B cell (primary cell): ENCODE measurements around the gene RAB2B. TPM values are rescaled to one million over a fixed set of nuclear protein-coding genes. Genes with fewer than 3 reads are reported as not detected.

ENCODE experiments used
- ATAC-seq: fragments of 200-7000 bp; cut with Tn5 transposase; one replicate; pipeline ENCODE4 v1.10.0; 2021; ENCODE audit warnings: low read depth, mild to moderate bottlenecking, moderate number of reproducible peaks, moderate library complexity
- CTCF ChIA-PET: fragments of 350-600 bp; sonication (Branson Sonifier 250); formaldehyde crosslinking; loops from one replicate; lab custom pipeline; 2021; ENCODE audit warnings: antibody characterized with exemption, inconsistent platforms; lab: Charles Lee
- POLR2A ChIA-PET: fragments of 350-600 bp; sonication (Branson Sonifier 250); formaldehyde crosslinking; loops from one replicate; lab custom pipeline; 2021; ENCODE audit warnings: antibody characterized with exemption; lab: Charles Lee
- DNase-seq: peaks from one replicate; pipeline ENCODE4 v3.0.0; 2013
- H2AFZ ChIP-seq: 2 replicates; pipeline ENCODE4 v1.6.1; 2012; ENCODE audit warnings: mild to moderate bottlenecking, low read depth, low read length; ENCODE audit not compliant: insufficient read depth, poor library complexity, severe bottlenecking
- H3K27ac ChIP-seq, 2 donors: 1 replicate in 1 of 2; 2 replicates in 1 of 2; pipeline ENCODE4 v1.5.1; 2012 to 2013; ENCODE audit warnings: low read length in 2 of 2, mild to moderate bottlenecking in 2 of 2, moderate library complexity in 1 of 2
- H3K27me3 ChIP-seq, 4 experiments: fragments of 200-600 bp in 1 of 4; sonication (generic) in 1 of 4; replicated peaks in 1 of 4; 1 replicate in 2 of 4; 2 replicates in 2 of 4; pipeline versions ENCODE4 v1.6.1 to v1.7.0; 2013 to 2016; ENCODE audit warnings: low read length in 3 of 4, mild to moderate bottlenecking in 2 of 4, mixed read lengths in 1 of 4, moderate library complexity in 1 of 4; ENCODE audit not compliant: insufficient read depth in 4 of 4, control insufficient read depth in 3 of 4; ENCODE audit errors: control extremely low read depth in 1 of 4
- H3K36me3 ChIP-seq, 2 experiments: replicated peaks in 1 of 2; 1 replicate in 1 of 2; 2 replicates in 1 of 2; pipeline versions ENCODE4 v1.6.1 to v1.7.1; 2013; ENCODE audit warnings: low read length in 1 of 2; ENCODE audit not compliant: insufficient read depth in 2 of 2, control insufficient read depth in 1 of 2; ENCODE audit errors: control extremely low read depth in 1 of 2, extremely low read depth in 1 of 2
- H3K4me1 ChIP-seq, 2 donors: fragments of 200-600 bp in 1 of 2; sonication (generic) in 1 of 2; 1 replicate in 1 of 2; 2 replicates in 1 of 2; pipeline versions ENCODE4 v1.5.1 to v1.6.1; 2013 to 2017; ENCODE audit warnings: low read length in 2 of 2; ENCODE audit not compliant: control insufficient read depth in 2 of 2, insufficient read depth in 2 of 2
- H3K4me2 ChIP-seq: replicated peaks from 2 replicates; pipeline ENCODE3; 2012; ENCODE audit warnings: mild to moderate bottlenecking, low read depth, low read length; ENCODE audit not compliant: poor library complexity, severe bottlenecking
- H3K4me3 ChIP-seq, 5 experiments: fragments of 200-600 bp in 1 of 5; sonication (generic) in 1 of 5; 1 replicate in 3 of 5; 2 replicates in 2 of 5; pipeline versions ENCODE4 v1.5.1 to v1.7.0; 2011 to 2016; ENCODE audit warnings: low read length in 4 of 5, mild to moderate bottlenecking in 4 of 5, low read depth in 2 of 5, control low read depth in 1 of 5, moderate library complexity in 1 of 5; ENCODE audit not compliant: insufficient read depth in 1 of 5; ENCODE audit errors: control extremely low read depth in 1 of 5, extremely low read depth in 1 of 5
- H3K79me2 ChIP-seq: fragments of 200-600 bp; sonication (generic); one replicate; pipeline ENCODE4 v1.6.0; 2016; ENCODE audit warnings: low read length; ENCODE audit not compliant: control insufficient read depth, insufficient read depth
- H3K9ac ChIP-seq: fragments of 200-600 bp; sonication (generic); 2 replicates; pipeline ENCODE4 v1.6.1; 2017; ENCODE audit warnings: mild to moderate bottlenecking, low read length, moderate library complexity
- H3K9me3 ChIP-seq, 3 donors: one replicate each; pipeline versions ENCODE4 v1.6.1 to v1.7.1; 2013; ENCODE audit warnings: low read length in 2 of 3; ENCODE audit not compliant: control insufficient read depth in 2 of 3, insufficient read depth in 1 of 3; ENCODE audit errors: control extremely low read depth in 1 of 3
- H4K20me1 ChIP-seq: 2 replicates; pipeline ENCODE4 v1.6.0; 2012; ENCODE audit warnings: mild to moderate bottlenecking, low read length; ENCODE audit not compliant: insufficient read depth, control insufficient read depth, poor library complexity, severe bottlenecking
- H3K27ac Mint-ChIP-seq: one replicate; pipeline ENCODE4 v1.8.0; 2021; ENCODE audit warnings: mixed read lengths
- H3K27me3 Mint-ChIP-seq: one replicate; pipeline ENCODE4 v1.8.0; 2021; ENCODE audit warnings: mixed read lengths
- H3K4me1 Mint-ChIP-seq: one replicate; pipeline ENCODE4 v1.8.0; 2021; ENCODE audit warnings: mixed read lengths
- H3K4me3 Mint-ChIP-seq: one replicate; pipeline ENCODE4 v1.8.0; 2021; ENCODE audit warnings: mixed read lengths
- H3K9me3 Mint-ChIP-seq: one replicate; pipeline ENCODE4 v1.8.0; 2022; ENCODE audit warnings: mixed read lengths; ENCODE audit not compliant: insufficient read depth
- EZH2 ChIP-seq: IDR thresholded peaks from 2 replicates; pipeline ENCODE4 v1.6.1; 2012; ENCODE audit warnings: borderline replicate concordance, low read depth, mild to moderate bottlenecking, moderate library complexity, low read length; ENCODE audit not compliant: insufficient read depth, poor library complexity, severe bottlenecking
- WGBS: methylation state at CpG from one replicate; pipeline ENCODE4 v1.1.5; 2013; ENCODE audit warnings: missing lambda C conversion rate; ENCODE audit not compliant: insufficient coverage; 5-methylcytosine and 5-hydroxymethylcytosine counted together
- intact Hi-C: fragments of 100-400 bp; cut with micrococcal nuclease; formaldehyde crosslinking; loops from one replicate; pipeline ENCODE4 v1.10.0; 2022
- polyA plus RNA-seq: library from polyadenylated mRNA; depleted of rRNA; stranded (reverse); fragments of >200 nt; gene quantifications from 2 replicates; pipeline ENCODE4 v1.2.3, GENCODE V29; 2012
- total RNA-seq, 2 donors: library from RNA; stranded (reverse); fragments of 120-200 nt in 1 of 2; gene quantifications; 1 replicate in 1 of 2; 2 replicates in 1 of 2; pipeline versions ENCODE4 v1.2.3 to v1.2.4, GENCODE V29; 2013 to 2022
- TF ChIP-seq, protein P1 (sequence below): fragments of 200-600 bp; IDR thresholded peaks from one replicate; pipeline ENCODE4 v1.8.0; 2022; ENCODE audit warnings: antibody characterized with exemption, mild to moderate bottlenecking

Gene RAB2B
- total and polyA plus RNA-seq, 2 donors (not counting 1 experiment from before 2014, with no cell fraction given) = 13.3 to 46.5 TPM

DNA sequence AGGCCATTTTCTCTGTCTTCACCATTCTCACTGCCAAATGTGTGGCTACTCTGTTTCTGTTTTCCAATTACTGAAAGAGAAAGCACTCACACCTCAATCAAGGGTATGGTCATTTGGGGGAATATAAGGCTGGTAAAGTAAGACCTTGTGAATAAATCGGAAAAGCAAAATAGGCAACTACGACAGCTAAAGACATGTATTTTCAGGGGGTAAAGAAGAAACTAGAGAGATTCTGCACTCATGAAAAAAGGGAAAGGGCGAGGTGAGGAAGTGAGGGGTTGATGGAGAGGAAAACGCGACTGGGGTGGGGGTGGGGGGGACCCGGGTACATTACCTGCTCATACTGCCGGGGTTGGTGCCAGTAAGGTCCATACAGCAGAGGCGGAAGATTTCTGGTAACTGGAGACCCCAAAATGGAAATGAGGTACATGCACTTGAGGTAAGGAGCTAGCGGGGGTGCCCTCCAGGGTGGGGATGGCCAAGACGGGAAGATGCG, 40.1 kb downstream of the RAB2B start:
- Histone ChIP-seq H4K20me1 (peaks cover 14% of the 10 kb centered on the region), H3K9ac (peak overlapping the region; percentile 90), H2AFZ (peak overlapping the region; percentile 97), H3K9me3 (no peaks in the 10 kb centered on the region), H3K4me3 (peak overlapping the region; percentile 79 to 96 (median 89)), H3K4me2 (peak overlapping the region; percentile 88), H3K27me3 (no peaks in the 10 kb centered on the region), H3K36me3 (peaks cover 0 to 7% of the 10 kb centered on the region in 2 experiments), H3K4me1 (peaks cover 12 to 25% of the 10 kb centered on the region in 2 donors), H3K79me2 (peaks cover 96% of the 10 kb centered on the region), H3K27ac (peak overlapping the region; percentile 76 to 93)
- H3K9me3 Mint-ChIP-seq = no peaks in the 10 kb centered on the region
- H3K27me3 Mint-ChIP-seq = no peaks in the 10 kb centered on the region
- WGBS = 4% methylated on average over 11 of the region's 11 CpGs
- H3K4me1 Mint-ChIP-seq = peaks cover 50% of the 10 kb centered on the region
- no peak for DNase-seq
- POLR2A ChIA-PET = interaction anchor here (0.5 to 3.1 kb wide), 8 partner anchors 20 to 1094 kb away, joined by 3 to 53 read pairs (median 6); partner anchors contain the start of genes CHD8, METTL3, RAB2B and SUPT16H
- peak overlapping the region; percentile 90 for H3K27ac Mint-ChIP-seq
- CTCF ChIA-PET = interaction anchor here (0.6 to 3.5 kb wide), 6 partner anchors 17 to 125 kb away, joined by 3 to 50 read pairs (median 3); partner anchors contain the start of gene CHD8
- peak overlapping the region; percentile 90 for H3K4me3 Mint-ChIP-seq
- intact Hi-C loops = loop anchor here (1.0 kb wide), 5 partner anchors 20 to 121 kb away; partner anchors contain the start of genes CHD8, METTL3, SUPT16H and TOX4
- no peak for TF ChIP-seq EZH2
- TF ChIP-seq, protein P1, sequence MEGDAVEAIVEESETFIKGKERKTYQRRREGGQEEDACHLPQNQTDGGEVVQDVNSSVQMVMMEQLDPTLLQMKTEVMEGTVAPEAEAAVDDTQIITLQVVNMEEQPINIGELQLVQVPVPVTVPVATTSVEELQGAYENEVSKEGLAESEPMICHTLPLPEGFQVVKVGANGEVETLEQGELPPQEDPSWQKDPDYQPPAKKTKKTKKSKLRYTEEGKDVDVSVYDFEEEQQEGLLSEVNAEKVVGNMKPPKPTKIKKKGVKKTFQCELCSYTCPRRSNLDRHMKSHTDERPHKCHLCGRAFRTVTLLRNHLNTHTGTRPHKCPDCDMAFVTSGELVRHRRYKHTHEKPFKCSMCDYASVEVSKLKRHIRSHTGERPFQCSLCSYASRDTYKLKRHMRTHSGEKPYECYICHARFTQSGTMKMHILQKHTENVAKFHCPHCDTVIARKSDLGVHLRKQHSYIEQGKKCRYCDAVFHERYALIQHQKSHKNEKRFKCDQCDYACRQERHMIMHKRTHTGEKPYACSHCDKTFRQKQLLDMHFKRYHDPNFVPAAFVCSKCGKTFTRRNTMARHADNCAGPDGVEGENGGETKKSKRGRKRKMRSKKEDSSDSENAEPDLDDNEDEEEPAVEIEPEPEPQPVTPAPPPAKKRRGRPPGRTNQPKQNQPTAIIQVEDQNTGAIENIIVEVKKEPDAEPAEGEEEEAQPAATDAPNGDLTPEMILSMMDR = no peak
- no peak for ATAC-seq

DNA sequence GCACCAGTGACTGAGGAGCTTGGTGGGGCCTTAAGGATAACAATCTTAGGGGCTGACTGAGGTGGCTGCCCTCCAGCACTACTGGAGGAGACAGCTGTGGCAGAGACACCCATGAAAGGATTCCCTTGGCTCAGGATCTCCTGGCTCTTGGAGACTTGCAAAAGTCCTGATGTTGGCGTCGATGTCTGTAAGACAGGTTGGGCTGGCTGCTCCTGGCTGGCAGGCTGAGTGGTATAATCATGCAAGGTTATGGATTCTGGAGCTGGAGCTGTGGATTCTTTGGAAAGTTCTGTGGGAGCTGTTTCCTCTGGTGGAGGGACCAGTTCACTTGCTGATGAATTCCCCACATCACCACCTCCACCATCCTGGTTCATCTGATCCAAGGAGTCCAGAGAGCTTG, 45.6 kb downstream of the RAB2B start:
- Histone ChIP-seq H3K27ac (no peak overlapping the region), H3K9ac (no peak overlapping the region), H3K4me3 (no peak overlapping the region), H3K4me1 (peaks cover 0 to 14% of the 10 kb centered on the region in 2 donors), H3K79me2 (peaks cover 91% of the 10 kb centered on the region), H4K20me1 (peaks cover 52% of the 10 kb centered on the region), H3K27me3 (no peaks in the 10 kb centered on the region), H3K36me3 (peaks cover 26 to 52% of the 10 kb centered on the region in 2 experiments), H2AFZ (no peak overlapping the region), H3K4me2 (no peak overlapping the region), H3K9me3 (no peaks in the 10 kb centered on the region)
- ChIA-PET CTCF (interaction anchor here (0.7 kb wide), 1 partner anchor 125 kb away, joined by 3 read pairs; no protein-coding TSS in a partner anchor), POLR2A (no interaction called here)
- WGBS = 100% methylated on average over 2 of the region's 2 CpGs
- DNase-seq (no peak), ATAC-seq (no peak)
- Mint-ChIP-seq H3K9me3 (no peaks in the 10 kb centered on the region), H3K4me1 (peaks cover 25% of the 10 kb centered on the region), H3K27ac (no peak overlapping the region), H3K4me3 (no peak overlapping the region), H3K27me3 (no peaks in the 10 kb centered on the region)
- TF ChIP-seq, protein P1 = no peak
- no peak for TF ChIP-seq EZH2
- intact Hi-C loops = no loop called here
